GM12875 (cell line): ENCODE measurements around the gene MTHFD2L.

Experiments
- H3K4me3 ChIP-seq: one replicate; pipeline ENCODE4 v1.5.1; 2011; ENCODE audit warnings: low read depth, low read length, control low read depth
- CTCF ChIP-seq: IDR thresholded peaks from 2 replicates; pipeline ENCODE4 v1.5.1; 2011; ENCODE audit warnings: low read depth, mild to moderate bottlenecking, control low read depth, inconsistent platforms, low read length, moderate library complexity, borderline replicate concordance; ENCODE audit not compliant: insufficient read depth

The MTHFD2L gene

GRCh38 chr4:74294681-74295080, 136.8 kb downstream of the MTHFD2L start:
- TF ChIP-seq CTCF: no peak

GRCh38 chr4:74297539-74297938, 139.6 kb downstream of the MTHFD2L start:
- H3K4me3 ChIP-seq: no peak overlapping the region
- no peak for TF ChIP-seq CTCF

More at GRCh38 chr4:74294681-74295080, 136.8 kb downstream of the MTHFD2L start:
- no peak overlapping the region for H3K4me3 ChIP-seq

- no peak overlapping the region for H3K4me3 ChIP-seq
- no peak for TF ChIP-seq CTCF
Observed at GRCh38 chr4:74304095-74304625, 146.2 kb downstream of the MTHFD2L start.

- no peak overlapping the region for H3K4me3 ChIP-seq
- TF ChIP-seq CTCF: no peak
Observed at GRCh38 chr4:74305000-74305399, 147.1 kb downstream of the MTHFD2L start.

GRCh38 chr4:74307170-74307569, 149.3 kb downstream of the MTHFD2L start:
- no peak for TF ChIP-seq CTCF

GRCh38 chr4:74308215-74308614, 150.3 kb downstream of the MTHFD2L start, which contains the start of gene EPGN:
Gene EPGN, plus strand, starts transcription at chr4:74308470. Its CDS starts 64 bp downstream, at chr4:74308534.
- TF ChIP-seq CTCF: no peak
- H3K4me3 ChIP-seq: no peak within 1 kb of the TSS

More at GRCh38 chr4:74307170-74307569, 149.3 kb downstream of the MTHFD2L start:
- no peak overlapping the region for H3K4me3 ChIP-seq

GRCh38 chr4:74309223-74309622, 151.3 kb downstream of the MTHFD2L start:
- H3K4me3 ChIP-seq: no peak overlapping the region
- no peak for TF ChIP-seq CTCF
